HCT116 (cell line): ENCODE measurements around the gene TAC1. TPM values are rescaled to one million over a fixed set of nuclear protein-coding genes. Genes with fewer than 3 reads are reported as not detected.

Source experiments
- ATAC-seq: fragments of 200-7000 bp; cut with Tn5 transposase; 2 replicates; pipeline ENCODE4 v1.9.1; 2020; ENCODE audit warnings: mild to moderate bottlenecking, moderate library complexity
- BruUV-seq: library from RNA; stranded (reverse); fragments of 400-500 nt; replicated peaks from 2 replicates; lab custom pipeline; 2021; lab: Mats Ljungman, UMichigan
- CTCF ChIA-PET: fragments of 300-600 bp; sonication (Branson Sonifier 250); formaldehyde crosslinking; loops from one replicate; lab custom pipeline; 2021; ENCODE audit warnings: antibody characterized with exemption; lab: Charles Lee
- POLR2A ChIA-PET: fragments of 300-600, 350-600 bp; sonication (Branson Sonifier 250); formaldehyde crosslinking; loops from one replicate; lab custom pipeline; 2021; ENCODE audit warnings: antibody characterized with exemption; lab: Charles Lee
- RAD21 ChIA-PET, 2 experiments: fragments of 300-600 bp; sonication (Branson Sonifier 250); formaldehyde crosslinking; loops; one replicate each; lab custom pipeline; 2023; ENCODE audit warnings: low total read pairs in 2 of 2; ENCODE audit not compliant: uncharacterized antibody in 2 of 2, unreplicated experiment in 2 of 2, low non-redundant PET in 1 of 2; lab: Charles Lee
- DNase-seq: peaks from one replicate; pipeline ENCODE4 v3.0.0-alpha.2; 2010; ENCODE audit warnings: low read depth, low spot score
- H2AFZ ChIP-seq: fragments of 200-600 bp; shearing (Covaris generic), sonication (generic); 2 replicates; pipeline ENCODE4 v1.6.1; 2017; ENCODE audit warnings: low read depth, mixed run types, mixed read lengths, antibody characterized with exemption, low read length; ENCODE audit not compliant: poor library complexity, severe bottlenecking
- H3K27ac ChIP-seq: 2 replicates; pipeline ENCODE4 v1.5.1; 2012; ENCODE audit warnings: low read depth, low read length
- H3K27me3 ChIP-seq: fragments of 200-600 bp; sonication (generic); 2 replicates; pipeline ENCODE4 v1.6.1; 2016; ENCODE audit warnings: mixed run types, low read length, mixed read lengths; ENCODE audit not compliant: insufficient read depth
- H3K36me3 ChIP-seq, 2 experiments: fragments of 200-500 bp in 1 of 2; fragments of 200-600 bp in 1 of 2; sonication (Bioruptor generic) in 1 of 2; sonication (generic) in 1 of 2; 2 replicates each; pipeline versions ENCODE4 v1.5.1 to v1.6.1; 2014 to 2016; ENCODE audit warnings: low read length in 2 of 2, inconsistent platforms in 1 of 2, mixed read lengths in 1 of 2, mixed run types in 1 of 2; ENCODE audit not compliant: insufficient read depth in 2 of 2, control insufficient read depth in 1 of 2
- H3K4me1 ChIP-seq, 2 experiments: fragments of 200-600 bp in 1 of 2; sonication (generic) in 1 of 2; 2 replicates each; pipeline versions ENCODE4 v1.5.1 to v1.6.1; 2012 to 2017; ENCODE audit warnings: low read length in 2 of 2, inconsistent platforms in 1 of 2, mild to moderate bottlenecking in 1 of 2, mixed read lengths in 1 of 2, mixed run types in 1 of 2, moderate library complexity in 1 of 2; ENCODE audit not compliant: insufficient read depth in 2 of 2, control insufficient read depth in 1 of 2
- H3K4me2 ChIP-seq: fragments of 200-600 bp; sonication (generic); 2 replicates; pipeline ENCODE4 v1.6.1; 2017; ENCODE audit warnings: mixed run types, low read length, mixed read lengths
- H3K4me3 ChIP-seq, 2 experiments: fragments of 200-600 bp in 1 of 2; sonication (generic) in 1 of 2; replicated peaks in 1 of 2; 2 replicates each; pipeline ENCODE4 v1.5.1; 2011 to 2016; ENCODE audit warnings: low read length in 2 of 2, control low read depth in 1 of 2, low read depth in 1 of 2, mild to moderate bottlenecking in 1 of 2, mixed read lengths in 1 of 2, mixed run types in 1 of 2
- H3K79me2 ChIP-seq: fragments of 200-600 bp; sonication (generic); 2 replicates; pipeline ENCODE4 v1.6.1; 2017; ENCODE audit warnings: mild to moderate bottlenecking, mixed run types, low read length, moderate library complexity, mixed read lengths; ENCODE audit not compliant: insufficient read depth
- H3K9ac ChIP-seq: fragments of 200-600 bp; sonication (generic); 2 replicates; pipeline ENCODE4 v1.6.1; 2016; ENCODE audit warnings: low read length, mixed read lengths
- H3K9me2 ChIP-seq: fragments of 200-600 bp; sonication (generic), shearing (Covaris generic); 2 replicates; pipeline ENCODE4 v1.6.1; 2017; ENCODE audit warnings: mixed run types, mild to moderate bottlenecking, moderate library complexity; ENCODE audit not compliant: insufficient read depth
- H3K9me3 ChIP-seq, 2 experiments: fragments of 200-500 bp in 1 of 2; fragments of 200-600 bp in 1 of 2; sonication (Bioruptor generic) in 1 of 2; sonication (generic) in 1 of 2; 2 replicates each; pipeline ENCODE4 v1.6.1; 2014 to 2017; ENCODE audit warnings: low read length in 2 of 2, mixed read lengths in 2 of 2, inconsistent platforms in 1 of 2, low read depth in 1 of 2, mild to moderate bottlenecking in 1 of 2, mixed run types in 1 of 2, moderate library complexity in 1 of 2; ENCODE audit not compliant: control insufficient read depth in 1 of 2, insufficient read depth in 1 of 2
- H4K20me1 ChIP-seq: fragments of 200-600 bp; sonication (generic), shearing (Covaris generic); 2 replicates; pipeline ENCODE4 v1.6.1; 2017; ENCODE audit warnings: mixed run types, mild to moderate bottlenecking, moderate library complexity; ENCODE audit not compliant: insufficient read depth
- CBX3 ChIP-seq: IDR thresholded peaks from 2 replicates; pipeline ENCODE4 v1.6.1; 2012; ENCODE audit warnings: low read depth
- CEBPB ChIP-seq: IDR thresholded peaks from 2 replicates; pipeline ENCODE4 v1.6.1; 2012; ENCODE audit warnings: low read depth
- ELF1 ChIP-seq: IDR thresholded peaks from 2 replicates; pipeline ENCODE4 v1.6.1; 2012; ENCODE audit warnings: low read depth, borderline replicate concordance
- EZH2 ChIP-seq: fragments of 200-600 bp; sonication (generic); IDR thresholded peaks from 2 replicates; pipeline ENCODE4 v1.6.1; 2017; ENCODE audit warnings: antibody characterized with exemption, mixed run types
- EZH2phosphoT487 ChIP-seq: fragments of 200-600 bp; IDR thresholded peaks from 2 replicates; pipeline ENCODE4 v1.6.1; 2018; ENCODE audit warnings: antibody characterized with exemption, borderline replicate concordance
- JUND ChIP-seq: IDR thresholded peaks from 2 replicates; pipeline ENCODE4 v1.6.1; 2012
- MAX ChIP-seq: IDR thresholded peaks from 2 replicates; pipeline ENCODE4 v1.6.1; 2012
- POLR2A ChIP-seq: IDR thresholded peaks from 2 replicates; pipeline ENCODE4 v1.7.0; 2011; ENCODE audit warnings: borderline replicate concordance; ENCODE audit not compliant: insufficient read depth, insufficient read length; ENCODE audit errors: extremely low read depth
- POLR2AphosphoS5 ChIP-seq: IDR thresholded peaks from 2 replicates; pipeline ENCODE4 v1.6.1; 2011; ENCODE audit warnings: mild to moderate bottlenecking, low read depth, low read length, moderate library complexity
- RAD21 ChIP-seq: IDR thresholded peaks from 2 replicates; pipeline ENCODE4 v1.6.1; 2012; ENCODE audit warnings: low read depth, mild to moderate bottlenecking
- SIN3A ChIP-seq: IDR thresholded peaks from 2 replicates; pipeline ENCODE4 v1.6.1; 2012; ENCODE audit warnings: low read depth
- SP1 ChIP-seq: IDR thresholded peaks from 2 replicates; pipeline ENCODE4 v1.6.1; 2012; ENCODE audit warnings: low read depth
- SRF ChIP-seq: IDR thresholded peaks from 2 replicates; pipeline ENCODE4 v1.6.1; 2012; ENCODE audit warnings: low read depth
- YY1 ChIP-seq: IDR thresholded peaks from 2 replicates; pipeline ENCODE4 v1.6.1; 2011; ENCODE audit warnings: low read length, low read depth, moderate library complexity, mild to moderate bottlenecking; ENCODE audit not compliant: insufficient replicate concordance; ENCODE audit errors: extremely low read depth
- ZFX ChIP-seq: fragments of 450-650 bp; IDR thresholded peaks from 2 replicates; pipeline ENCODE4 v1.6.1; 2017
- ZNF274 ChIP-seq: fragments of 200-500 bp; sonication (Bioruptor generic); IDR thresholded peaks from 2 replicates; pipeline ENCODE4 v1.6.1; 2014; ENCODE audit warnings: mild to moderate bottlenecking, low read depth, low read length, inconsistent platforms
- intact Hi-C: fragments of 100-400 bp; cut with micrococcal nuclease; formaldehyde crosslinking; loops from 2 replicates; pipeline ENCODE4 v1.10.0; 2022
- total RNA-seq: library from RNA; stranded (reverse); gene quantifications from one replicate; pipeline ENCODE4 v1.2.1, GENCODE V29; 2021; ENCODE audit not compliant: unreplicated experiment
- TF ChIP-seq, protein P1 (sequence below), 3 experiments: fragments of 200-600 bp in 1 of 3; sonication (generic) in 1 of 3; IDR thresholded peaks in 2 of 3; conservative IDR thresholded peaks in 1 of 3; 2 replicates each; pipeline ENCODE4 v1.5.1; 2012 to 2017; ENCODE audit warnings: low read depth in 2 of 3, low read length in 2 of 3, antibody characterized with exemption in 1 of 3, borderline replicate concordance in 1 of 3, control low read depth in 1 of 3, mild to moderate bottlenecking in 1 of 3, mixed read lengths in 1 of 3, mixed run types in 1 of 3, moderate library complexity in 1 of 3; ENCODE audit not compliant: insufficient read depth in 1 of 3
- TF ChIP-seq, protein P2 (sequence below): IDR thresholded peaks from 2 replicates; pipeline ENCODE4 v1.6.1; 2012; ENCODE audit warnings: low read depth
- TF ChIP-seq, protein P3 (sequence below): IDR thresholded peaks from 2 replicates; pipeline ENCODE4 v1.6.1; 2012
- TF ChIP-seq, protein P4 (sequence below): IDR thresholded peaks from 2 replicates; pipeline ENCODE4 v1.6.1; 2011; ENCODE audit warnings: mild to moderate bottlenecking, low read length, moderate library complexity; ENCODE audit not compliant: insufficient replicate concordance; ENCODE audit errors: extremely low read depth

The TAC1 gene
- total RNA-seq, 1 experiment from 2014 or later = not detected

DNA sequence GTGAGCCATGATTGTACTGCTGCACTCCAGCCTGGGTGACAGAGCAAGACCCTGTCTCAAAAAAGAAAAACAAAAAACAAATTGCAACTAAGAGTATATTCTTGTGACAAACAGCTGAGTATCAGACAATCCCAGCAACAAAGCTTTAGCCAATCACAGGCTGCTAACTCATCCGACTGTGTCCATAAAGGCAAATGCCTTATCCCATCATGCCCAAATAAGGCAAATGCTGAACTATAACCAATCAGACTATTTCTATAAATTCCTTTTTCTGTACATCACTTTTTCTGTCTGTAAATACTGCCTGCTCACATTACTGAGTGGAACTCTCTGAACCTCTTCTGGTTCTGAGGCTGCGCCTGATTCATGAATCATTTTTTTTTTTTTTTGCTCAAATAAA, 37.5 kb upstream of the TAC1 start:
- POLR2A ChIA-PET = no interaction called here
- TF ChIP-seq, protein P1, sequence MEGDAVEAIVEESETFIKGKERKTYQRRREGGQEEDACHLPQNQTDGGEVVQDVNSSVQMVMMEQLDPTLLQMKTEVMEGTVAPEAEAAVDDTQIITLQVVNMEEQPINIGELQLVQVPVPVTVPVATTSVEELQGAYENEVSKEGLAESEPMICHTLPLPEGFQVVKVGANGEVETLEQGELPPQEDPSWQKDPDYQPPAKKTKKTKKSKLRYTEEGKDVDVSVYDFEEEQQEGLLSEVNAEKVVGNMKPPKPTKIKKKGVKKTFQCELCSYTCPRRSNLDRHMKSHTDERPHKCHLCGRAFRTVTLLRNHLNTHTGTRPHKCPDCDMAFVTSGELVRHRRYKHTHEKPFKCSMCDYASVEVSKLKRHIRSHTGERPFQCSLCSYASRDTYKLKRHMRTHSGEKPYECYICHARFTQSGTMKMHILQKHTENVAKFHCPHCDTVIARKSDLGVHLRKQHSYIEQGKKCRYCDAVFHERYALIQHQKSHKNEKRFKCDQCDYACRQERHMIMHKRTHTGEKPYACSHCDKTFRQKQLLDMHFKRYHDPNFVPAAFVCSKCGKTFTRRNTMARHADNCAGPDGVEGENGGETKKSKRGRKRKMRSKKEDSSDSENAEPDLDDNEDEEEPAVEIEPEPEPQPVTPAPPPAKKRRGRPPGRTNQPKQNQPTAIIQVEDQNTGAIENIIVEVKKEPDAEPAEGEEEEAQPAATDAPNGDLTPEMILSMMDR (IDR thresholded peaks at IDR 0.05 in 2 of 3, conservative IDR thresholded peaks at IDR 0.05 in 1 of 3; ENCODE audit: borderline replicate concordance in 1 of 3, insufficient read depth in 1 of 3, low read depth in 2 of 3, low read length in 2 of 3) = no peak
- TF ChIP-seq, protein P2, sequence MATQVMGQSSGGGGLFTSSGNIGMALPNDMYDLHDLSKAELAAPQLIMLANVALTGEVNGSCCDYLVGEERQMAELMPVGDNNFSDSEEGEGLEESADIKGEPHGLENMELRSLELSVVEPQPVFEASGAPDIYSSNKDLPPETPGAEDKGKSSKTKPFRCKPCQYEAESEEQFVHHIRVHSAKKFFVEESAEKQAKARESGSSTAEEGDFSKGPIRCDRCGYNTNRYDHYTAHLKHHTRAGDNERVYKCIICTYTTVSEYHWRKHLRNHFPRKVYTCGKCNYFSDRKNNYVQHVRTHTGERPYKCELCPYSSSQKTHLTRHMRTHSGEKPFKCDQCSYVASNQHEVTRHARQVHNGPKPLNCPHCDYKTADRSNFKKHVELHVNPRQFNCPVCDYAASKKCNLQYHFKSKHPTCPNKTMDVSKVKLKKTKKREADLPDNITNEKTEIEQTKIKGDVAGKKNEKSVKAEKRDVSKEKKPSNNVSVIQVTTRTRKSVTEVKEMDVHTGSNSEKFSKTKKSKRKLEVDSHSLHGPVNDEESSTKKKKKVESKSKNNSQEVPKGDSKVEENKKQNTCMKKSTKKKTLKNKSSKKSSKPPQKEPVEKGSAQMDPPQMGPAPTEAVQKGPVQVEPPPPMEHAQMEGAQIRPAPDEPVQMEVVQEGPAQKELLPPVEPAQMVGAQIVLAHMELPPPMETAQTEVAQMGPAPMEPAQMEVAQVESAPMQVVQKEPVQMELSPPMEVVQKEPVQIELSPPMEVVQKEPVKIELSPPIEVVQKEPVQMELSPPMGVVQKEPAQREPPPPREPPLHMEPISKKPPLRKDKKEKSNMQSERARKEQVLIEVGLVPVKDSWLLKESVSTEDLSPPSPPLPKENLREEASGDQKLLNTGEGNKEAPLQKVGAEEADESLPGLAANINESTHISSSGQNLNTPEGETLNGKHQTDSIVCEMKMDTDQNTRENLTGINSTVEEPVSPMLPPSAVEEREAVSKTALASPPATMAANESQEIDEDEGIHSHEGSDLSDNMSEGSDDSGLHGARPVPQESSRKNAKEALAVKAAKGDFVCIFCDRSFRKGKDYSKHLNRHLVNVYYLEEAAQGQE = no peak
- TF ChIP-seq SP1 = no peak
- no peak for TF ChIP-seq EZH2
- no peak for TF ChIP-seq SIN3A
- no peak for TF ChIP-seq RAD21
- no peak for TF ChIP-seq EZH2phosphoT487
- TF ChIP-seq, protein P3, sequence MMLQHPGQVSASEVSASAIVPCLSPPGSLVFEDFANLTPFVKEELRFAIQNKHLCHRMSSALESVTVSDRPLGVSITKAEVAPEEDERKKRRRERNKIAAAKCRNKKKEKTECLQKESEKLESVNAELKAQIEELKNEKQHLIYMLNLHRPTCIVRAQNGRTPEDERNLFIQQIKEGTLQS = no peak
- no peak for TF ChIP-seq MAX
- no peak for TF ChIP-seq YY1
- no peak for TF ChIP-seq SRF
- TF ChIP-seq ELF1 = no peak
- TF ChIP-seq POLR2AphosphoS5 = no peak
- no peak for TF ChIP-seq CEBPB
- TF ChIP-seq, protein P4, sequence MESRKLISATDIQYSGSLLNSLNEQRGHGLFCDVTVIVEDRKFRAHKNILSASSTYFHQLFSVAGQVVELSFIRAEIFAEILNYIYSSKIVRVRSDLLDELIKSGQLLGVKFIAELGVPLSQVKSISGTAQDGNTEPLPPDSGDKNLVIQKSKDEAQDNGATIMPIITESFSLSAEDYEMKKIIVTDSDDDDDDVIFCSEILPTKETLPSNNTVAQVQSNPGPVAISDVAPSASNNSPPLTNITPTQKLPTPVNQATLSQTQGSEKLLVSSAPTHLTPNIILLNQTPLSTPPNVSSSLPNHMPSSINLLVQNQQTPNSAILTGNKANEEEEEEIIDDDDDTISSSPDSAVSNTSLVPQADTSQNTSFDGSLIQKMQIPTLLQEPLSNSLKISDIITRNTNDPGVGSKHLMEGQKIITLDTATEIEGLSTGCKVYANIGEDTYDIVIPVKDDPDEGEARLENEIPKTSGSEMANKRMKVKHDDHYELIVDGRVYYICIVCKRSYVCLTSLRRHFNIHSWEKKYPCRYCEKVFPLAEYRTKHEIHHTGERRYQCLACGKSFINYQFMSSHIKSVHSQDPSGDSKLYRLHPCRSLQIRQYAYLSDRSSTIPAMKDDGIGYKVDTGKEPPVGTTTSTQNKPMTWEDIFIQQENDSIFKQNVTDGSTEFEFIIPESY = no peak
- TF ChIP-seq JUND = no peak
- no peak for TF ChIP-seq CBX3
- no peak for TF ChIP-seq POLR2A
- TF ChIP-seq ZFX = no peak
- no peak for TF ChIP-seq ZNF274
- Histone ChIP-seq H3K4me3 (no peak overlapping the region), H3K27ac (no peak overlapping the region), H3K4me1 (no peaks in the 10 kb centered on the region), H3K4me2 (no peak overlapping the region), H3K27me3 (peaks cover 6% of the 10 kb centered on the region; the same call in 1 of the 2 replicates), H3K36me3 (no peaks in the 10 kb centered on the region), H4K20me1 (no peaks in the 10 kb centered on the region), H3K9me3 (no peaks in the 10 kb centered on the region), H3K79me2 (no peaks in the 10 kb centered on the region), H3K9me2 (no peaks in the 10 kb centered on the region), H3K9ac (no peak overlapping the region), H2AFZ (no peak overlapping the region)
- no TSS peak for BruUV-seq
- no peak for DNase-seq
- no peak for ATAC-seq
- CTCF ChIA-PET = no interaction called here
- RAD21 ChIA-PET = no interaction called here
- intact Hi-C loops = no loop called here
